ENCODE results near the gene PTPRB.

The PTPRB gene

GRCh38 chr12:70637303-70638085 is at the start of gene PTPRB:
Gene PTPRB, minus strand, starts transcription at chr12:70637429. Its CDS starts 34 bp downstream, at chr12:70637395.
- no peak for DNase-seq

- DNase-seq, result no peak
These were observed 49.7 kb upstream of the PTPRB start for GRCh38 chr12:70686907-70687306.

- DNase-seq, result no peak
These were observed 49.1 kb upstream of the PTPRB start for GRCh38 chr12:70686299-70686698.

- no peak for DNase-seq
These were observed 46.7 kb upstream of the PTPRB start for GRCh38 chr12:70683976-70684375.

- no peak for DNase-seq
These were observed 34.5 kb upstream of the PTPRB start for GRCh38 chr12:70671698-70672097.

- DNase-seq, result no peak
These were observed 33.7 kb upstream of the PTPRB start for GRCh38 chr12:70670948-70671347.

- DNase-seq, result no peak
These were observed 30.0 kb upstream of the PTPRB start for GRCh38 chr12:70667253-70667652.

- no peak for DNase-seq
These were observed 29.1 kb upstream of the PTPRB start for GRCh38 chr12:70666364-70666763.

GRCh38 chr12:70664465-70664881 is 27.2 kb upstream of the PTPRB start:
- no peak for DNase-seq

GRCh38 chr12:70663838-70664237 is 26.6 kb upstream of the PTPRB start:
- DNase-seq, result no peak

- DNase-seq, result no peak
These were observed 24.4 kb upstream of the PTPRB start for GRCh38 chr12:70661466-70662161.

- no peak for DNase-seq
These were observed 23.5 kb upstream of the PTPRB start for GRCh38 chr12:70660620-70661219.

GRCh38 chr12:70660002-70660604 is 22.9 kb upstream of the PTPRB start:
- no peak for DNase-seq

- no peak for DNase-seq
These were observed 21.9 kb upstream of the PTPRB start for GRCh38 chr12:70659077-70659606.

GRCh38 chr12:70657616-70658286 is 20.5 kb upstream of the PTPRB start:
- no peak for DNase-seq

- DNase-seq, result no peak
These were observed 15.2 kb upstream of the PTPRB start for GRCh38 chr12:70652451-70652850.

- DNase-seq, result no peak
These were observed 11.6 kb upstream of the PTPRB start for GRCh38 chr12:70648831-70649230.

- no peak for DNase-seq
These were observed 11.0 kb upstream of the PTPRB start for GRCh38 chr12:70648191-70648590.

- no peak for DNase-seq
These were observed 9.6 kb upstream of the PTPRB start for GRCh38 chr12:70646850-70647249.

GRCh38 chr12:70645494-70646317 is 8.5 kb upstream of the PTPRB start:
- peak; percentile 51 for DNase-seq

GRCh38 chr12:70644861-70645260 is 7.6 kb upstream of the PTPRB start:
- no peak for DNase-seq

- no peak for DNase-seq
These were observed 6.7 kb upstream of the PTPRB start for GRCh38 chr12:70643939-70644338.

All from femur (tissue), 1 donor.